ENCODE data around the gene NEURL1. TPM values are rescaled to one million over a fixed set of nuclear protein-coding genes. Genes with fewer than 3 reads are reported as not detected.
"Not testable (repeated sequence)": the region's sequence is repeated elsewhere in the genome, so short reads cannot be mapped to it uniquely, and the experiment has no call there.

The NEURL1 gene
- total RNA-seq, 1 donor: not detected

- no peaks in the 10 kb centered on the region for H4K20me1 ChIP-seq (ENCODE audit: insufficient read depth, low read length)
- no peak overlapping the region for H3K4me3 ChIP-seq (ENCODE audit: insufficient read depth, low read length)
- TF ChIP-seq CTCF (IDR thresholded peaks at IDR 0.05; ENCODE audit: extremely low read depth, low read depth, low read length): no peak
- H3K9me3 ChIP-seq (ENCODE audit: low read depth, low read length): no peaks in the 10 kb centered on the region
- H3K27ac ChIP-seq (ENCODE audit: low read depth, low read length): no peak overlapping the region
- H3K27me3 ChIP-seq (ENCODE audit: insufficient read depth, low read length): peaks cover 7% of the 10 kb centered on the region
- H2AFZ ChIP-seq (ENCODE audit: low read length): no peak overlapping the region
- no peak for DNase-seq (ENCODE audit: insufficient read length, low spot score, missing footprints)
- H3K36me3 ChIP-seq (ENCODE audit: insufficient read depth, low read length): no peaks in the 10 kb centered on the region
- H3K4me1 ChIP-seq (ENCODE audit: insufficient read depth, low read length): no peaks in the 10 kb centered on the region
- H3K4me2 ChIP-seq (ENCODE audit: insufficient read depth, low read length): no peak overlapping the region
- no peaks in the 10 kb centered on the region for H3K79me2 ChIP-seq (ENCODE audit: insufficient read depth, low read length)
Observed at GRCh38 chr10:103517234-103518085, 24.0 kb downstream of the NEURL1 start.

GRCh38 chr10:103519798-103520197, 26.3 kb downstream of the NEURL1 start:
- Histone ChIP-seq H3K27me3 (ENCODE audit: insufficient read depth, low read length) (peaks cover 23% of the 10 kb centered on the region), H3K27ac (ENCODE audit: low read depth, low read length) (no peak overlapping the region), H3K9me3 (ENCODE audit: low read depth, low read length) (no peaks in the 10 kb centered on the region), H3K4me2 (ENCODE audit: insufficient read depth, low read length) (no peak overlapping the region), H3K36me3 (ENCODE audit: insufficient read depth, low read length) (no peaks in the 10 kb centered on the region), H2AFZ (ENCODE audit: low read length) (no peak overlapping the region), H3K4me3 (ENCODE audit: insufficient read depth, low read length) (no peak overlapping the region), H4K20me1 (ENCODE audit: insufficient read depth, low read length) (no peaks in the 10 kb centered on the region), H3K4me1 (ENCODE audit: insufficient read depth, low read length) (no peaks in the 10 kb centered on the region), H3K79me2 (ENCODE audit: insufficient read depth, low read length) (no peaks in the 10 kb centered on the region)
- no peak for DNase-seq (ENCODE audit: insufficient read length, low spot score, missing footprints)
- TF ChIP-seq CTCF (IDR thresholded peaks at IDR 0.05; ENCODE audit: extremely low read depth, low read depth, low read length): no peak

GRCh38 chr10:103522006-103522405, 28.5 kb downstream of the NEURL1 start:
- H3K36me3 ChIP-seq (ENCODE audit: insufficient read depth, low read length); H3K4me1 ChIP-seq (ENCODE audit: insufficient read depth, low read length); H3K27ac ChIP-seq (ENCODE audit: low read depth, low read length); DNase-seq (ENCODE audit: insufficient read length, low spot score, missing footprints); H3K4me2 ChIP-seq (ENCODE audit: insufficient read depth, low read length); H3K9me3 ChIP-seq (ENCODE audit: low read depth, low read length); H3K4me3 ChIP-seq (ENCODE audit: insufficient read depth, low read length); H2AFZ ChIP-seq (ENCODE audit: low read length); H3K79me2 ChIP-seq (ENCODE audit: insufficient read depth, low read length); H4K20me1 ChIP-seq (ENCODE audit: insufficient read depth, low read length): not testable (repeated sequence)
- H3K27me3 ChIP-seq (ENCODE audit: insufficient read depth, low read length): peaks cover 27% of the 10 kb centered on the region

GRCh38 chr10:103523683-103524082, 30.2 kb downstream of the NEURL1 start:
- Histone ChIP-seq H3K36me3 (ENCODE audit: insufficient read depth, low read length) (no peaks in the 10 kb centered on the region), H3K79me2 (ENCODE audit: insufficient read depth, low read length) (no peaks in the 10 kb centered on the region), H3K4me2 (ENCODE audit: insufficient read depth, low read length) (no peak overlapping the region), H3K9me3 (ENCODE audit: low read depth, low read length) (no peaks in the 10 kb centered on the region), H2AFZ (ENCODE audit: low read length) (no peak overlapping the region), H3K27ac (ENCODE audit: low read depth, low read length) (no peak overlapping the region), H3K27me3 (ENCODE audit: insufficient read depth, low read length) (peaks cover 23% of the 10 kb centered on the region), H3K4me3 (ENCODE audit: insufficient read depth, low read length) (no peak overlapping the region), H3K4me1 (ENCODE audit: insufficient read depth, low read length) (no peaks in the 10 kb centered on the region), H4K20me1 (ENCODE audit: insufficient read depth, low read length) (no peaks in the 10 kb centered on the region)
- no peak for DNase-seq (ENCODE audit: insufficient read length, low spot score, missing footprints)
- TF ChIP-seq CTCF (IDR thresholded peaks at IDR 0.05; ENCODE audit: extremely low read depth, low read depth, low read length): no peak

Data from osteoblast (primary cell).